ENCODE measurements around the gene FZD1. TPM values are rescaled to one million over a fixed set of nuclear protein-coding genes. Genes with fewer than 3 reads are reported as not detected.

Gene FZD1
- total and polyA plus RNA-seq, 2 donors: 18.7 to 25.1 TPM

DNA sequence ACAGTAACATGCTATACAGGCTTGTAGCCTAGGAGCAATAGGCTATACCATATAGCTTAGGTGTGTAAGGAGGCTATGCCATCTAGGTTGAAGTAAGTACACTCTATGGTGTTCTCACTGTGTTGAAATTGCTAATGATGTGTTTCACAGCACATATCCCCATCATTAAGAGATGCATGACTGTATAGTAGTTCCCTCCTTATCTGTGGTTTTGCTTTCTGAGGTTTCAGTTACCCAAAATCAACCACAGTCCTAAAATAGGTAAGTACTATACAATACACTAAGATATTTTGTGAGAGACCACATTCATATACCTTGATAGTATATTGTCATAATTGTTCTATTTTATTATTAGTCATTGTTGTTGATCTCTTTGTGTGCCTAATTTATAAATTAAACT lies 12.7 kb downstream of the FZD1 start:
- H3K36me3 ChIP-seq (ENCODE audit: insufficient read depth): no peaks in the 10 kb centered on the region
- no peak overlapping the region for H3K4me3 ChIP-seq (ENCODE audit: low read depth, low read length)
- DNase-seq (ENCODE audit: extremely low spot score): no peak
- H3K4me1 ChIP-seq (ENCODE audit: insufficient read depth): no peaks in the 10 kb centered on the region
- no peak overlapping the region for H3K27ac ChIP-seq (ENCODE audit: low read depth)

DNA sequence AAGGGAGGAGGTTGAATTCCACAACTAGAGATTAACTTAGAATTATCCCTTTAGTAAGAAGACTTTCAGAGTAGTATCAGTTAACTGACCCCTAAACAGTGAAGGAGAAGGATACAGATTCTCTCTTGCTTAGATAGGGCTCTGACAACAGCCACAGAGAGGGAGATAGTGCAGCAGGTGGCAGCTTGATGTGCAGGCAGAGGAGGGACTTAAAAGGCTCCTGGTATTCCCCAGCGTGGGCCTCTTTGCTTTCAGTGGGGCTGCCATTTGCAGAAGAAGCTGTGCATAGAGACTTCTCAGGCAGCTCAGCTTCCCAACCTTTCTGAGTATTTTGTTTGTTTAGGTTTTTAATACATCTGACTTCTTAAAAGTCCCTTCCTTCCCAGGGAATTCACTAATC lies 16.0 kb downstream of the FZD1 start:
- H3K4me1 ChIP-seq (ENCODE audit: insufficient read depth): no peaks in the 10 kb centered on the region
- WGBS: 78% methylated on average over 1 of the region's 1 CpG
- no peaks in the 10 kb centered on the region for H3K36me3 ChIP-seq (ENCODE audit: insufficient read depth)
- no peak overlapping the region for H3K27ac ChIP-seq (ENCODE audit: low read depth)
- DNase-seq (ENCODE audit: extremely low spot score): no peak
- no peak overlapping the region for H3K4me3 ChIP-seq (ENCODE audit: low read depth, low read length)

DNA sequence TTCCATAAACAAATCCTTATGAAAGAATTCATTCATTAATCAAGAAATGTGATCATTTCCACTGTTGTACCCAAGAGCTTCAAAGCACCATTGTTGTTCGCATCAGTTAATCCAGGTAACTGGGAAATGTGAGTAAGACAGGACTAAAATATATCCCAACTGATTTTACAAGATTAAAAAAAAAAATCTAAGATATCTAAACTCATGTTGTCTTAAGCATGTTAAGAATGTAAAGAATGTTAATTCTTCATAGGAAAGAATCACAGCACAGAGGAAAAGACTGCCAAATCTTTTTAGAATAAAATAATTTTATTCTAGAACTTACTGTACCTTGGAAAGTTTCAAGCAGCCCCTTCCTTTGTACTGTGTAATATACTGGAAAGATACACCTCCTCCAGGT lies 16.4 kb downstream of the FZD1 start:
- no peaks in the 10 kb centered on the region for H3K4me1 ChIP-seq (ENCODE audit: insufficient read depth)
- H3K4me3 ChIP-seq (ENCODE audit: low read depth, low read length): no peak overlapping the region
- H3K27ac ChIP-seq (ENCODE audit: low read depth): no peak overlapping the region
- WGBS: 77% methylated on average over 1 of the region's 1 CpG
- no peak for DNase-seq (ENCODE audit: extremely low spot score)
- no peaks in the 10 kb centered on the region for H3K36me3 ChIP-seq (ENCODE audit: insufficient read depth)

DNA sequence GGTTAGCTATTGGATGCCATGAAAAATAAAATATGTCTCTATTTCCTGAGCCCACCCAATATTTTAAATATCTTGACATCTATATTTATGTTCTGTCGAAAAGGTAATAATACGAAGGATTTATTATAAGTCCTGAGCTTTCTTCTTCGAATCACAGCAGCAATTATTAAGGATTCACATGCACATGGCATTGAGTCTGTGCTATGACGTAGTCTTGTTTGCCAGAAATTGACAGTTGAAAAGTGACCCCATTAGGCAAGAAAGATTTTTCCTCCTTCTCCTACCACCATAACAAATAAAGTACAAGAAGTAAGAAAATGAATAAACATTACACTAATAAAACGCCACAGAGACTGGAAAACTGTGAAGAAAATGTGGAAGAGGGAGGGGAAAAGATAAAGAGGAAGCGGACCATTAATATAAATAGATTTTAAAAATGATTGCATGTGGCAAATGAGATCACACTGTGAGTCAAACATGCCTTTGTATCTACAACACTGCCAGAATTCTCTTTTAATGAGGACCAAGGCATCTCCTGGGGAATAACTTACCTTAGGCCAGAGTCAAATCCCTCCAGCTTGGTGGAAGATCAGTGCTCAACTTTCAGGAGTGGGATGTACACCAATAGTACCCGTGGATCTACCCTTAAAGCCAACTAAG lies 21.6 kb downstream of the FZD1 start:
- Histone ChIP-seq H3K4me3 (ENCODE audit: low read depth, low read length) (no peak overlapping the region), H3K27ac (ENCODE audit: low read depth) (no peak overlapping the region), H3K36me3 (ENCODE audit: insufficient read depth) (no peaks in the 10 kb centered on the region), H3K4me1 (ENCODE audit: insufficient read depth) (no peaks in the 10 kb centered on the region)
- no peak for DNase-seq (ENCODE audit: extremely low spot score)
- 75% methylated on average over 7 of the region's 7 CpGs for WGBS

DNA sequence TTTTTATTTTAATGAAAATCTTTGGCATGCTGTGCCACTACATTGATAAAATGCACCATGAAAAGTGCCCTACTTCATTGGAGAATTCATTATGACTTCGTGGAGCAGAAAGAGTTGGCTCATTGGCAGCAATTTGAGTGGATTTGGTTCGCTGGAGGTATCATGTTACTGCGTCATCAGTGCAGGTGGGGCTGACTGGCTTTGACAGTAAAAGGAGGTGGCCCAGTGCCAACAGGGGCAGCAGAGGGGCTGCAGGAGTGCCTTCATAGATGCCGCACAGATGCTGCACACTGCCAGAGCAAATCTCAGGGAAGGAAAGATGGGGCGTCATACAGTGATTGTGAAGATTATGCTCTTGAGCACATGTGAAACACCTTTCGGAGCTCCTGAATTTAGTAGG lies 22.2 kb downstream of the FZD1 start:
- H3K27ac ChIP-seq (ENCODE audit: low read depth): no peak overlapping the region
- H3K4me1 ChIP-seq (ENCODE audit: insufficient read depth): no peaks in the 10 kb centered on the region
- no peaks in the 10 kb centered on the region for H3K36me3 ChIP-seq (ENCODE audit: insufficient read depth)
- WGBS: 88% methylated on average over 6 of the region's 6 CpGs
- H3K4me3 ChIP-seq (ENCODE audit: low read depth, low read length): no peak overlapping the region
- no peak for DNase-seq (ENCODE audit: extremely low spot score)

DNA sequence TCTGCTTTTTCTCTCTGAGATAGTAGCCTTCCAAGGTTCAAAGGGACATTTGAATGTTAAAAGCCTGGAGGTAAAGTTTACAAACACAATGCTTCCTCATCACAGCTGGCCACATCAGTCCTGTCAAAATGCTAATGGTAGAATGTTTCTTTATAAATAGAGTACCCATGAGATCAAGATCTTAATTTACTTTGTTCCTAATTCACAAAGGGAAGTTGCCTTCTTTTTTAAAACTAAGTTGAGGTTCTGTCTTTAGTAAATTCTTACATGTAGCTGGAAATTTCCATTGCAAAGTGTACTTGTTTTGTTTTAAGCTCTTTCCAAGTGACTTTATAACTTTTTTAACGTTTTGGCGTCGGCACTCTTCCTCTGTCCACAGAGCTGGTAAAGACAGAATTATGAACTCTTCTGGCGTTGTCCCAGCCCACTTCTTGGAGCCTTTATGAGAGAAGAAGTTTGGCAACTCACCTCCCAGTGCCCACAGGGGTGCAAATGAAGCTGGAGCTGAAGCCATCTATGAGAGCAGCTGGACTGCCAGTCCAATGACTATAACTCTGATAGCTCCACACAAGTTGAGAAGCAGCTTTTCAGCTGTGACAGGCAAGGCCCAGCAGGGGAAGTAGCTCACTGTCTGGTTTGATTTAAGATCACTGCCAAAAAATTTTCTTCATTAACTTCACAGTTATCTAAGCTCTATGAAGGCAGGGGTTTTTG lies 23.3 kb downstream of the FZD1 start:
- DNase-seq (ENCODE audit: extremely low spot score): no peak
- Histone ChIP-seq H3K27ac (ENCODE audit: low read depth) (no peak overlapping the region), H3K4me3 (ENCODE audit: low read depth, low read length) (no peak overlapping the region), H3K4me1 (ENCODE audit: insufficient read depth) (no peaks in the 10 kb centered on the region), H3K36me3 (ENCODE audit: insufficient read depth) (no peaks in the 10 kb centered on the region)
- 59% methylated on average over 4 of the region's 4 CpGs for WGBS

DNA sequence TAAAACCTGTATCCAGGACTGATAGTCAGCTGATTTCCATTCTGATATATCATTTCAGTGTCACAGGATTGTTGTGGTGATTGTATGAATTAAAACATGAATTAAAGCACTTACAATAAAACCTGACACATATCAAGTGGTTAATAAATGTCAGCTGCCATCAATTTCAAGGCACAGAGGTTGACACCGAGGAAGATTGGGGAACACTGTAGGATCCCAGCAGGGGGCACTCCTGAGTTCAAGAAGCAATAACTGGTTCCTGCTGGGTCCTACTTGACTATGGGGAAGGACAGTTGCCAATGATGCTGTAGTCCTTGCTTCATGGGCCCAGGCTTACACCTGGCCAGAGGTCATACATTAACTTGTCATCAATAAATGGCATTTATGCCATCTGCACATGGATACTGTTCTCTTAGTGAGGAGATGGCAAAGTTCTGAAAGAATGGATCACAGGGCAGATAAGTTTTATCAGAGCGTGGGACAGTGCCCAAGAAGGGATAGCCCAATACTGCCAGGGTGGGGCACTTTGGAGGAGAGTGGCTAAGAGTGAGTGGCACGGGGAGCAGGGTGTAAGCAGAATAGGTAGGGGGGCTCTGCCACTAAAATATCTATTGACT lies 24.1 kb downstream of the FZD1 start:
- no peak for DNase-seq (ENCODE audit: extremely low spot score)
- Histone ChIP-seq H3K4me1 (ENCODE audit: insufficient read depth) (no peaks in the 10 kb centered on the region), H3K4me3 (ENCODE audit: low read depth, low read length) (no peak overlapping the region), H3K27ac (ENCODE audit: low read depth) (no peak overlapping the region), H3K36me3 (ENCODE audit: insufficient read depth) (no peaks in the 10 kb centered on the region)
- WGBS: 90% methylated on average over 3 of the region's 3 CpGs

DNA sequence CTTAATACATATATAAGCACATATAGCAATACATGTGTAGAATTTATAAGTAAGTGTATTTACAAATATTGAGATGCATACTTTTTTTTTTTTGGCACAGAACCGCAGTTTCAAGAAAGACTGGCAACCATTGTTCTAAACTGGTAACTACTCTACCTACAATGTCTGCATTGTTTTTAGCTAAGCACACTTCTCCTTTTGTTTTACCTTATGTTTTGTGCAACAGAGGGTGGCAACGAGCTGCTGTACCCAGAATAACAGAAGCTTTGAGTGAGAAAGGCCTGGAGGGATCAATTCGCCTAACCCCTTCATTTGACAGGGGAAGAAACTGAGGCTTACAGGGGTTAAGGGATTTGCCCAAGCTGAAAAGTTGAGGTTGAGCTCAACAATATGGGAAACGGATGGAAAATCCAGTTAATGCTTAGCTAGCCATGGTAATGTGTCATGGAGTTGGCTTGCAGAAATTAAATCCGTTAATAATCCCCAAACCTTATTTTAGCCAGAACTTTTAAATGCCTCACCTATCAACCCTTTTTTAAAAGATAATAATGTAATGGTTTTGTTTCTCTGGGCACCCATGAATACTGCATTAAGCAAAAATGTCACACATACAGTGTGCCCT lies 25.5 kb downstream of the FZD1 start:
- H3K36me3 ChIP-seq (ENCODE audit: insufficient read depth): no peaks in the 10 kb centered on the region
- no peaks in the 10 kb centered on the region for H3K4me1 ChIP-seq (ENCODE audit: insufficient read depth)
- DNase-seq (ENCODE audit: extremely low spot score): no peak
- H3K27ac ChIP-seq (ENCODE audit: low read depth): no peak overlapping the region
- WGBS: 86% methylated on average over 5 of the region's 5 CpGs
- H3K4me3 ChIP-seq (ENCODE audit: low read depth, low read length): no peak overlapping the region

DNA sequence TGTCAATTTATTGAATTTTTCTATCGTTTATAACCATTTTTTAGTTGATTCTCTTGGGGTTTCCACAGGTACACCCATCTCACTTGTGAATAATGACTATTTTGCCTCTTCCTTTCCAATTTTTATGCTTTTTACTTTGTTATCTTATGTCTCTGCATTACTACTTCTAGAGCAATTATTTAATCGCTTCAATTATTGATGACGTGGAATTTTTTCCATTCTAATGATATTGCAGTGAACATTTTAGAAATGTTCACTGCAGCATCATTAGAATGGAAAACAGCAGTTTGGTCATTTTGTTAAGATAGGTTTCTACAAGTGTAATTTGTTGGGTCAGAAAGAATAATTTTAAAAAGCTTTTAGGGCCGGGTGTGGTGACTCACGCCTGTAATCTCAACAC lies 27.1 kb downstream of the FZD1 start:
- DNase-seq (ENCODE audit: extremely low spot score): no peak
- H3K4me3 ChIP-seq (ENCODE audit: low read depth, low read length): no peak overlapping the region
- no peak overlapping the region for H3K27ac ChIP-seq (ENCODE audit: low read depth)
- no peaks in the 10 kb centered on the region for H3K36me3 ChIP-seq (ENCODE audit: insufficient read depth)
- WGBS: 95% methylated on average over 5 of the region's 5 CpGs
- H3K4me1 ChIP-seq (ENCODE audit: insufficient read depth): no peaks in the 10 kb centered on the region

DNA sequence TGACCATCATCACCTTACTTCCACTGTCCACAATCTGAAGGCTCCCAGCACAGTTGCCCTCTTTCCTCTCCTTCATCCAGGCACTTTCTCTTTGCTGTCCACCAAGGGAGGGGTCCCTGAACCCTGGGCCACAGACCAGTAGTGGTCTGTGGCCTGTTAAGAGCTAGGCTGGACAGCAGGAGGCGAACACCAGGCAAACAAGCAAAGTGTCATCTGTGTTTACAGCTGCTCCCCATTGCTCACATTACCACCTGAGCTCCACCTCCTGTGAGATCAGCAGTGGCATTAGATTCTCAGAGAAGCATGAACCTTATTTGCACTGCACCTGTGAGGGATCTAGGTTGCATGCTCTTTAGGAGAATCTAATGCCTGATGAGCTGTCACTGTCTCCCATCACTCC lies 27.7 kb downstream of the FZD1 start:
- no peak overlapping the region for H3K4me3 ChIP-seq (ENCODE audit: low read depth, low read length)
- 94% methylated on average over 1 of the region's 1 CpG for WGBS
- DNase-seq (ENCODE audit: extremely low spot score): no peak

DNA sequence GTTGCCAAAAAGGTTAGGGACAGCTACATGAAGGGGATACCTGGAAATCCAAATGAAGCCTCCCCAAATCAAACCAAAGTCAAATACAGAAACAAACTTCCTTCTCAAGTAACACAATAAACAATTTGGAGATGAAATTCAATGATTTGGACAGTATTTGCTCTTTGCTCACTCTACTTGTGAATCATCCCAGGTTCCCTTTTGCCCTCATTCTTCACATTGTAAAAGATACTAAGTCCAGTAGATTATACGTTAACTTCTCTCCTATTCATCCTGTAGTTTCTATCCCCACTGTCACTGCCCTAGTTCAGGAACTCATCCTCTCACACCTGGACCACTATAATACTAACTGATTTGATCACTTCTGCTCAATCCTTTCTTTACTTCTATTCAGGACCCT lies 28.3 kb downstream of the FZD1 start:
- DNase-seq (ENCODE audit: extremely low spot score): no peak
- Histone ChIP-seq H3K4me3 (ENCODE audit: low read depth, low read length) (no peak overlapping the region), H3K27ac (ENCODE audit: low read depth) (no peak overlapping the region), H3K4me1 (ENCODE audit: insufficient read depth) (no peaks in the 10 kb centered on the region), H3K36me3 (ENCODE audit: insufficient read depth) (no peaks in the 10 kb centered on the region)
- 83% methylated on average over 1 of the region's 1 CpG for WGBS

More for the DNA sequence above, 27.7 kb downstream of the FZD1 start:
- H3K27ac ChIP-seq (ENCODE audit: low read depth): no peak overlapping the region
- no peaks in the 10 kb centered on the region for H3K36me3 ChIP-seq (ENCODE audit: insufficient read depth)
- H3K4me1 ChIP-seq (ENCODE audit: insufficient read depth): no peaks in the 10 kb centered on the region

DNA sequence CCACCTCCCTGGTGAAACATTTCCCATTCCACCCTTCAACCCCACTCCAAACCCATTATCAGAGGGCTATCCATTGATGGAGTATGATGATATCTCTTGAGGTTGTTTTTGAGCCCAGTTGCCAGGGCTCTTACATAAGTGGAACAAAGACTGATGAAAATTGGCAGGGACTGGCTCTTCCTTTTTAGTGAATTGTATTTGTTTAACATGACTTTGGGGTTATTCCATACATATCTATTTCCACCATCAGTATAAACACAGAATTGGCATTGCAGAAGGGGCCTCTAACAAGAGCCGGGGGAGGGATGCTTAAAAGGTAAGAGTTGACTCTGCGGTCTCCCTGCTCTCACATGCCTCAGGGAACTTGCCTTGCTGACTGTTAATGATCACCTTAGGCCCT lies 28.9 kb downstream of the FZD1 start:
- Histone ChIP-seq H3K27ac (ENCODE audit: low read depth) (no peak overlapping the region), H3K4me1 (ENCODE audit: insufficient read depth) (no peaks in the 10 kb centered on the region), H3K36me3 (ENCODE audit: insufficient read depth) (no peaks in the 10 kb centered on the region), H3K4me3 (ENCODE audit: low read depth, low read length) (no peak overlapping the region)
- DNase-seq (ENCODE audit: extremely low spot score): no peak
- WGBS: 88% methylated on average over 2 of the region's 2 CpGs

DNA sequence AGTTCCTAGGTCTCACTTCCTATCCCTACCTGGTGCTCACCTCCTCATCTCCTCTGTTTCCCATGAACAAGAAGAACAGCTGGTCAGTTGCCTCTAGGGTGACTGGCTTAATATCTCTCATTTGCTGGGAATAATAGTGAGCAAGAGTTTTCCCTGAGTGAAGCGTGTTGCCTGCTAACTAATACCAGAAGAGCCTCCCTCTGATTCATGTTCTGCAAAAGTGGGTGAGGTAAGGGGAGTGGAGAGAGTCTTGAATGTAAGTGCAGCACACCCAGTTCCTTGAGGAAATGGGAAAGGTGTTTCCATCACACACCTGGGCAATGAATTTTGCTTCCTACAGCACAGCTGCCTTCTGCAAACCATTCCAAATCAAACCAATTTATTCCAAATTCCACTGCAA lies 29.6 kb downstream of the FZD1 start:
- no peak for DNase-seq (ENCODE audit: extremely low spot score)
- Histone ChIP-seq H3K4me3 (ENCODE audit: low read depth, low read length) (no peak overlapping the region), H3K27ac (ENCODE audit: low read depth) (no peak overlapping the region), H3K36me3 (ENCODE audit: insufficient read depth) (no peaks in the 10 kb centered on the region), H3K4me1 (ENCODE audit: insufficient read depth) (no peaks in the 10 kb centered on the region)
- WGBS: 94% methylated on average over 1 of the region's 1 CpG

DNA sequence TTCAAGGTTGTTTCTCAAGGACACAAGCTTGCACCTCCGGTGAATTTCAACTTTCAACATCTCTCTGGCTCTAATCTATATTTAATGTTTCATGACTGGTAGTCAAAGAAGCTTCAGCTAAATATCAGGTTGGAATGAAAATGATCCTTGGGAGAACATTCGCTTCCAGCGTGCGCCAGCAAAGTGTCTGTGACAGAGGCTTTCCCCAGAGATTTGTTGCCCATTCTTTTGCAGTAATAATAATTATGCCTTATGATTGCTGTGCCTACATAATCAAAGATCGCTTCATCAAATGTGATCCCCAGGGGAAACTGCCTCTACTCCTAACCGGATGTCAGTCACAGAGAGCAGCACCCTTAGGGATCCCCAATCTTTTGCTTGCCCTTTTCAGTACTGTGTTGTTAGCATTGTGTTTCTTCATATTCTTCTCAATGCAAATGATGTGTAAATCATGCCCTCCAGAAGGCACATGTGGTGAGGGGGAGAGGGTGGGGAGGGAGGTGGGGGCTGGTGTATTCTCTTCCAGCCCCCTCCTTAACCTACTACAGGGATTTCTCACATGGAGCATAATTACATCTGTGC lies 30.5 kb downstream of the FZD1 start:
- no peak for DNase-seq (ENCODE audit: extremely low spot score)
- Histone ChIP-seq H3K4me3 (ENCODE audit: low read depth, low read length) (no peak overlapping the region), H3K36me3 (ENCODE audit: insufficient read depth) (no peaks in the 10 kb centered on the region), H3K27ac (ENCODE audit: low read depth) (no peak overlapping the region), H3K4me1 (ENCODE audit: insufficient read depth) (no peaks in the 10 kb centered on the region)
- WGBS: 85% methylated on average over 6 of the region's 6 CpGs

Measured in urinary bladder (tissue), 4 donors.